A549 (cell line): ENCODE results near the gene FAM25G. TPM values are rescaled to one million over a fixed set of nuclear protein-coding genes. Genes with fewer than 3 reads are reported as not detected.
"Not testable (repeated sequence)": the region's sequence is repeated elsewhere in the genome, so short reads cannot be mapped to it uniquely, and the experiment has no call there.

Source experiments
- ATAC-seq, 2 experiments: fragments of 200-7000 bp in 1 of 2; fragments of >200 bp in 1 of 2; cut with Nextera tagmentation in 1 of 2; cut with Tn5 transposase in 1 of 2; 3 replicates each; pipeline versions ENCODE4 v1.8.0 to v1.9.1; 2018 to 2020; ENCODE audit warnings: mild to moderate bottlenecking in 1 of 2, moderate library complexity in 1 of 2
- CTCF ChIA-PET: fragments of 300-600 bp; sonication (Branson Sonifier 250); formaldehyde crosslinking; extraction: SDS; loops from one replicate; lab custom pipeline; 2021; ENCODE audit warnings: antibody characterized with exemption, inconsistent platforms; lab: Yijun Ruan, JAX
- POLR2A ChIA-PET: fragments of 350-600 bp; formaldehyde crosslinking; extraction: SDS; loops from one replicate; lab custom pipeline; 2021; ENCODE audit warnings: antibody characterized with exemption, inconsistent platforms; lab: Yijun Ruan, JAX
- DNase-seq, 2 experiments: peaks; one replicate each; pipeline versions ENCODE4 v3.0.0 to v3.0.0-alpha.2; 2011 to 2016; ENCODE audit warnings: low read depth in 1 of 2, low spot score in 1 of 2
- FAIRE-seq: peaks from 2 replicates; lab custom pipeline; 2011; peaks lifted over from hg19 to GRCh38; lab: Jason Lieb, UNC
- H3K27ac ChIP-seq, 2 experiments: fragments of >200 bp; sonication (Bioruptor Twin); formaldehyde crosslinking; 3 replicates each; pipeline ENCODE4 v1.5.1; 2016 to 2017
- H3K4me1 ChIP-seq: fragments of >200 bp; sonication (Bioruptor Twin); formaldehyde crosslinking; 3 replicates; pipeline ENCODE4 v1.6.1; 2016
- H3K4me2 ChIP-seq: fragments of >200 bp; sonication (Bioruptor Twin); formaldehyde crosslinking; 3 replicates; pipeline ENCODE4 v1.6.1; 2016
- H3K4me3 ChIP-seq: fragments of >200 bp; sonication (Bioruptor Twin); formaldehyde crosslinking; 3 replicates; pipeline ENCODE4 v1.5.1; 2016
- H3K9me3 ChIP-seq: fragments of >200 bp; sonication (Bioruptor Twin); formaldehyde crosslinking; 3 replicates; pipeline ENCODE4 v1.6.1; 2016
- WGBS: methylation state at CpG from one replicate; pipeline ENCODE4 v1.1.6; 2017; ENCODE audit errors: missing lambda C conversion rate; 5-methylcytosine and 5-hydroxymethylcytosine counted together
- polyA plus RNA-seq, 4 experiments: library from polyadenylated mRNA; depleted of rRNA in 3 of 4; stranded (reverse); fragments of >200 nt; fragmentation: RNase III in 1 of 4; extraction: RNeasy Plus Mini Kit Qiagen cat#74134 plus additional on column Dnase treatment in 1 of 4; gene quantifications; 2 replicates in 3 of 4; 3 replicates in 1 of 4; pipeline ENCODE4 v1.2.3, GENCODE V29; 2011 to 2017

The FAM25G gene
- polyA plus RNA-seq, 2 of the 4 experiments (the other 2 are of a cell fraction), result not detected

GRCh38 chr10:47481182-47481766 lies 10.2 kb downstream of the FAM25G start:
- H3K27ac ChIP-seq, result peak overlapping the region; percentile 73 to 75; a peak in 5 of 6 replicates
- peak in 1 of 2 experiments; percentile 76 for DNase-seq
- WGBS, result 40% methylated on average over 1 of the region's 10 CpGs
- H3K4me2 ChIP-seq, result peak overlapping the region; percentile 47; the same call in 2 of the 3 replicates
- peak; percentile 90 to 93 for ATAC-seq
- FAIRE-seq, CTCF ChIA-PET, H3K4me1 ChIP-seq, H3K9me3 ChIP-seq, H3K4me3 ChIP-seq, POLR2A ChIA-PET: not testable (repeated sequence)

- H3K4me2 ChIP-seq, FAIRE-seq, POLR2A ChIA-PET, H3K4me1 ChIP-seq, H3K9me3 ChIP-seq, DNase-seq, H3K4me3 ChIP-seq, H3K27ac ChIP-seq, CTCF ChIA-PET: not testable (repeated sequence)
- no CpG with 5 or more reads among the region's 3 CpGs for WGBS
- peak in 1 of 2 experiments; percentile 7; a peak in 1 of 6 replicates for ATAC-seq
Measured at GRCh38 chr10:47480133-47480532, 11.4 kb downstream of the FAM25G start.

GRCh38 chr10:47478114-47478513 lies 13.4 kb downstream of the FAM25G start:
- FAIRE-seq, H3K4me1 ChIP-seq, H3K27ac ChIP-seq, H3K4me2 ChIP-seq, H3K9me3 ChIP-seq, H3K4me3 ChIP-seq, DNase-seq, POLR2A ChIA-PET, ATAC-seq, CTCF ChIA-PET: not testable (repeated sequence)
- WGBS, result 74% methylated on average over 3 of the region's 5 CpGs

GRCh38 chr10:47477078-47477477 lies 14.4 kb downstream of the FAM25G start:
- H3K9me3 ChIP-seq, H3K27ac ChIP-seq, ATAC-seq, H3K4me2 ChIP-seq, POLR2A ChIA-PET, DNase-seq, FAIRE-seq, CTCF ChIA-PET, H3K4me3 ChIP-seq, H3K4me1 ChIP-seq: not testable (repeated sequence)
- no CpG with 5 or more reads among the region's 11 CpGs for WGBS

GRCh38 chr10:47475101-47475500 lies 16.4 kb downstream of the FAM25G start:
- H3K9me3 ChIP-seq, POLR2A ChIA-PET, H3K4me3 ChIP-seq, H3K27ac ChIP-seq, ATAC-seq, FAIRE-seq, CTCF ChIA-PET, H3K4me2 ChIP-seq, DNase-seq, H3K4me1 ChIP-seq: not testable (repeated sequence)
- WGBS, result 96% methylated on average over 2 of the region's 5 CpGs

- H3K4me3 ChIP-seq, H3K27ac ChIP-seq, POLR2A ChIA-PET, FAIRE-seq, H3K4me1 ChIP-seq, DNase-seq, CTCF ChIA-PET, ATAC-seq, H3K9me3 ChIP-seq, H3K4me2 ChIP-seq: not testable (repeated sequence)
- WGBS, result no CpG with 5 or more reads among the region's 7 CpGs
Measured at GRCh38 chr10:47473516-47473915, 18.0 kb downstream of the FAM25G start.

- FAIRE-seq, H3K4me3 ChIP-seq, H3K9me3 ChIP-seq, DNase-seq, CTCF ChIA-PET, H3K4me1 ChIP-seq, POLR2A ChIA-PET, H3K27ac ChIP-seq, H3K4me2 ChIP-seq: not testable (repeated sequence)
- peak; percentile 28 to 46 for ATAC-seq
- no CpG with 5 or more reads among the region's 3 CpGs for WGBS
Measured at GRCh38 chr10:47472647-47473046, 18.9 kb downstream of the FAM25G start.

GRCh38 chr10:47472072-47472471 lies 19.4 kb downstream of the FAM25G start:
- H3K27ac ChIP-seq, POLR2A ChIA-PET: not testable (repeated sequence)
- ATAC-seq, result peak; percentile 61 to 63

GRCh38 chr10:47468731-47469528 lies 22.6 kb downstream of the FAM25G start:
- H3K27ac ChIP-seq, H3K9me3 ChIP-seq, POLR2A ChIA-PET, FAIRE-seq, H3K4me1 ChIP-seq, H3K4me3 ChIP-seq, CTCF ChIA-PET, ATAC-seq, H3K4me2 ChIP-seq, DNase-seq: not testable (repeated sequence)
- 88% methylated on average over 10 of the region's 20 CpGs for WGBS

More at GRCh38 chr10:47472072-47472471, 19.4 kb downstream of the FAM25G start:
- H3K4me1 ChIP-seq, H3K4me2 ChIP-seq, H3K9me3 ChIP-seq, CTCF ChIA-PET, FAIRE-seq, H3K4me3 ChIP-seq, DNase-seq: not testable (repeated sequence)
- WGBS, result no CpG with 5 or more reads among the region's 5 CpGs

GRCh38 chr10:47467957-47468356 lies 23.5 kb downstream of the FAM25G start:
- CTCF ChIA-PET, H3K27ac ChIP-seq, POLR2A ChIA-PET, DNase-seq, FAIRE-seq, H3K9me3 ChIP-seq, H3K4me3 ChIP-seq, H3K4me2 ChIP-seq: not testable (repeated sequence)
- 97% methylated on average over 5 of the region's 7 CpGs for WGBS
- ATAC-seq, result 0 out of 6 replicates have a peak, but pooled peaks of 1 of the 2 experiments have one; percentile 28
- peaks cover 10% of the 10 kb centered on the region for H3K4me1 ChIP-seq

- ATAC-seq, DNase-seq, FAIRE-seq, POLR2A ChIA-PET, H3K27ac ChIP-seq, H3K4me3 ChIP-seq, H3K9me3 ChIP-seq, CTCF ChIA-PET, H3K4me2 ChIP-seq: not testable (repeated sequence)
- 89% methylated on average over 4 of the region's 5 CpGs for WGBS
- peaks cover 10% of the 10 kb centered on the region for H3K4me1 ChIP-seq
Measured at GRCh38 chr10:47467458-47467857, 24.0 kb downstream of the FAM25G start.
